Neutrophil (primary cell): ENCODE measurements around the gene DNAJB11.
"Not testable (repeated sequence)": the region's sequence is repeated elsewhere in the genome, so short reads cannot be mapped to it uniquely, and the experiment has no call there.

Experiments
- H3K27ac ChIP-seq: fragments of 200-600 bp; sonication (generic); 2 replicates; pipeline ENCODE4 v1.5.1; 2016; ENCODE audit warnings: mild to moderate bottlenecking, moderate library complexity
- H3K27me3 ChIP-seq: fragments of 200-600 bp; sonication (generic); 2 replicates; pipeline ENCODE4 v1.6.0; 2016; ENCODE audit warnings: mild to moderate bottlenecking
- H3K36me3 ChIP-seq: fragments of 200-600 bp; sonication (generic); 2 replicates; pipeline ENCODE4 v1.5.1; 2017
- H3K4me1 ChIP-seq, 2 experiments: fragments of 200-600 bp in 1 of 2; sonication (generic) in 1 of 2; 1 replicate in 1 of 2; 2 replicates in 1 of 2; pipeline versions ENCODE4 v1.5.1 to v1.6.1; 2013 to 2016; ENCODE audit warnings: low read depth in 1 of 2, low read length in 1 of 2, mild to moderate bottlenecking in 1 of 2, moderate library complexity in 1 of 2; ENCODE audit not compliant: control insufficient read depth in 1 of 2, insufficient read depth in 1 of 2
- H3K4me3 ChIP-seq, 2 experiments: fragments of 200-600 bp in 1 of 2; sonication (generic) in 1 of 2; 1 replicate in 1 of 2; 2 replicates in 1 of 2; pipeline ENCODE4 v1.5.1; 2013 to 2016; ENCODE audit warnings: low read depth in 1 of 2, low read length in 1 of 2, mild to moderate bottlenecking in 1 of 2, moderate library complexity in 1 of 2
- H3K9me3 ChIP-seq: fragments of 200-600 bp; sonication (generic); 2 replicates; pipeline ENCODE4 v1.5.1; 2016
- CTCF ChIP-seq: fragments of 200-600 bp; sonication (generic); IDR thresholded peaks from 2 replicates; pipeline ENCODE4 v1.5.1; 2016; ENCODE audit warnings: antibody characterized with exemption

The DNAJB11 gene

GRCh38 chr3:186630950-186631641 lies 60.6 kb downstream of the DNAJB11 start:
- no peak for TF ChIP-seq CTCF
- no peaks in the 10 kb centered on the region for H3K4me1 ChIP-seq
- no peak overlapping the region for H3K4me3 ChIP-seq
- H3K36me3 ChIP-seq: no peaks in the 10 kb centered on the region
- no peak overlapping the region for H3K27ac ChIP-seq
- H3K27me3 ChIP-seq: peaks cover 31% of the 10 kb centered on the region
- H3K9me3 ChIP-seq: no peaks in the 10 kb centered on the region

GRCh38 chr3:186633481-186633880 lies 63.0 kb downstream of the DNAJB11 start:
- TF ChIP-seq CTCF: no peak
- Histone ChIP-seq H3K9me3 (no peaks in the 10 kb centered on the region), H3K4me3 (no peak overlapping the region), H3K27ac (no peak overlapping the region), H3K36me3 (no peaks in the 10 kb centered on the region), H3K27me3 (peaks cover 26% of the 10 kb centered on the region), H3K4me1 (no peaks in the 10 kb centered on the region)

GRCh38 chr3:186634207-186634606 lies 63.7 kb downstream of the DNAJB11 start:
- H3K36me3 ChIP-seq, H3K4me1 ChIP-seq, H3K27ac ChIP-seq, H3K4me3 ChIP-seq, H3K9me3 ChIP-seq: not testable (repeated sequence)
- peaks cover 26% of the 10 kb centered on the region for H3K27me3 ChIP-seq
